IPS DF 6.9 (cell line): Measurements from ENCODE around the gene CNDP1.
"Not testable (repeated sequence)": the region's sequence is repeated elsewhere in the genome, so short reads cannot be mapped to it uniquely, and the experiment has no call there.

Source experiments
- DNase-seq: peaks from one replicate; pipeline ENCODE4 v3.0.0-alpha.2; 2013; ENCODE audit warnings: low read depth, low spot score
- H3K27ac ChIP-seq: one replicate; pipeline ENCODE4 v1.5.1; 2013; ENCODE audit warnings: low read length, control low read depth
- H3K27me3 ChIP-seq: 2 replicates; pipeline ENCODE4 v1.6.1; 2013; ENCODE audit warnings: mild to moderate bottlenecking, low read length; ENCODE audit not compliant: control insufficient read depth, insufficient read depth
- H3K36me3 ChIP-seq: 2 replicates; pipeline ENCODE4 v1.6.1; 2013; ENCODE audit warnings: low read length; ENCODE audit not compliant: control insufficient read depth, insufficient read depth
- H3K4me1 ChIP-seq: 2 replicates; pipeline ENCODE4 v1.6.1; 2013; ENCODE audit warnings: low read length; ENCODE audit not compliant: control insufficient read depth, insufficient read depth
- H3K4me3 ChIP-seq: 2 replicates; pipeline ENCODE4 v1.5.1; 2013; ENCODE audit warnings: mild to moderate bottlenecking, low read length
- H3K9me3 ChIP-seq: 2 replicates; pipeline ENCODE4 v1.6.1; 2013; ENCODE audit warnings: low read length, inconsistent platforms; ENCODE audit not compliant: control insufficient read depth, insufficient read depth
- WGBS: extraction: QIAGEN DNeasy Blood & Tissue Kit; methylation state at CpG from one replicate; pipeline ENCODE4 v1.1.7; 2013; ENCODE audit warnings: mixed read lengths, missing lambda C conversion rate; ENCODE audit not compliant: insufficient read length, insufficient coverage; 5-methylcytosine and 5-hydroxymethylcytosine counted together

The CNDP1 gene

DNA sequence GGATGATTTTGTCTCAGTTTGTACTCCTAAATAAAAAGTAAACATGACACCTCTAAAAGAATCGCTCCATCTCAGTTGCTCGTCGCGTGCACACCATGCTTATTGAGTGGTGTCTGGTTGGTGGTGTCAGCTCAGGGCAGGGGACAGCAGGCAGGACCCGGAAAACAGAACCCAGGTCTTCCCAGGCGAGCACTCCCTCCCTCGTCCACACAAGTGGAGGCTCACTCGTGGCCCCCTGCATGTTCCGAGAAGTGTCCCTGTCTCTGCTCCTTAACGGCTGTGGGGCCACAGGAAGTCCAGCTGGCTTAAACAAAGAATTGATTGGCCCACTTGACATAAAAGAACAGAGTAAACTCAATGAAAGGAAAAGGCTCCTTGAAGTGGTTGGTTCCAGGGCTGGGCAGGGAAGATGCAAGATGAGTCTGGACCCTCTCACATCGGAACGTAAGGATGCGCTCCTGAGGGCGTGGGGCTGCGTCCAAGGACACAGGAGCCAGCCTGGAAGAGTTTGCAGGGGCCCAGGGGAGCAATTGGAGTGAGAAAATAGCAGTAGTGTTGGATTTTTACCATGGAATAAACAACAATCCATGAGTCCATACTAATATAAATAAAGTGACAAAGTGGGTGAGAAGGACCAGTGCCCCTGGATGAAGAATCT is 13.1 kb upstream of the CNDP1 start:
- no peak overlapping the region for H3K27ac ChIP-seq
- H3K4me3 ChIP-seq, result no peak overlapping the region
- no peaks in the 10 kb centered on the region for H3K27me3 ChIP-seq
- no peaks in the 10 kb centered on the region for H3K9me3 ChIP-seq
- peaks cover 27% of the 10 kb centered on the region for H3K36me3 ChIP-seq
- H3K4me1 ChIP-seq, result no peaks in the 10 kb centered on the region
- no CpG with 5 or more reads among the region's 15 CpGs for WGBS
- no peak for DNase-seq

DNA sequence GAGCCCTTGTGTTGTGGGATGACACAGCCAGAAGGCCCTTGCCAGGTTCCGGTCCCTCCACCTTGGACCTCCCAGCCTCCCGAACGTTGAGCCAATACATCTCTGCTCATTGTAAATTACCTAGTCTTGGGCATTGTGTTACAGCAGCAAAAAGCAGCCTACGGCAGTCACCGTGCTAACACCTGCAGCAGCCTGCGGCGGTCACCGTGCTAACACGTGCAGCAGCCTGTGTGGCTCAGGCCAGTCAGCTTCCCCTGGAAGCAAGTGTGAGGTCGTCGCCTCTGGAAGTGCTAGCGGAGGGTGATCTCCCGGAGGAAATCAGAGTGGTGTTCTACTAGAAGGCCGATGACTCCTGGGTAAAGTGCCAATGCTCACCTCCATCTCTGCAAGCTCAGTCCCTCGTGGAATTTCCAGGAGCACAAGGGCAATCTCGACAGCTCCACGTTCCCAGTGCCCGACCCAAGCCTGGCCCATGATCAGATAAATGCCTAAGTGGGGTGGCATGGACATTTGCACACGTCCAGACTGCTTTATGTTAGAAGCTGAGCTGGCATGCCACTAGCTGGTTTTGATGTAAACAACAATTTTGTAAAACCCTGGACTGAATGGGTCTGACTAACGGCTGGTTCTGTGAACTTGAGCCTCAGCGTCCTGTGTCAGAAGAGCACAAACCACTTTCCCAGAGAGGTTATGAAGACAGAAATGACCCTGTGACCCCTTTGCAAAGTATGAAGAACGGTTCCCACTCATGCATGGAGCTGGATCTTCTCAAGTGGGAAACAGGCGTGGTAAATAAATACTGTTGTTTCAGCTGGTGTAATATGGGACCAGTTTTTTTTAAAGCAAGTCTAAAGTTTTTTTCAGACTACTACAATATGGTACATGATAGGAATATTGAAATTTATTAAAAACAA is 11.4 kb upstream of the CNDP1 start:
- Histone ChIP-seq H3K4me1 (no peaks in the 10 kb centered on the region), H3K27me3 (no peaks in the 10 kb centered on the region), H3K9me3 (no peaks in the 10 kb centered on the region), H3K36me3 (peaks cover 20% of the 10 kb centered on the region), H3K4me3 (no peak overlapping the region), H3K27ac (no peak overlapping the region)
- DNase-seq, result no peak
- no CpG with 5 or more reads among the region's 23 CpGs for WGBS

DNA sequence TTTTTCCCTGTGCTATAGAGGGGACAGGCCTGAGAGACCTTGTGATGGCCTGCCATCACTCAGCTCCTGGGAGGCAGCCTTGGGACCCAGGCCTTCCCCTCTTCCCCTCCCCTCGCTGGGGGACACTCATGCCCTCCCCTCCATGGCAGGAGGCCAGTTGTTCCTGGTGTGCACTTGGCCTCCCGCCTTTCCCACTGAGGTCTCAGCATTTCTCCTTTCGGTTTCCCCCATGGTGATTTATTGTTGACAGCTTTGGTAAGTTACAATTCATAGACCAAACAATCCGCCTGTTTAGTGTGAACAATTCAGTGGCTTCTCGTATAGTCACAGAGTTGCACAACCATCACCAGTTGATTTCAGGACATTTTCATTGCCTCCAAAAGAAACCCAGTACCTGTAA is 10.2 kb upstream of the CNDP1 start:
- Histone ChIP-seq H3K4me1 (no peaks in the 10 kb centered on the region), H3K27me3 (no peaks in the 10 kb centered on the region), H3K9me3 (no peaks in the 10 kb centered on the region), H3K4me3 (no peak overlapping the region), H3K36me3 (peaks cover 11% of the 10 kb centered on the region), H3K27ac (no peak overlapping the region)
- DNase-seq, result no peak
- WGBS, result no CpG with 5 or more reads among the region's 5 CpGs

DNA sequence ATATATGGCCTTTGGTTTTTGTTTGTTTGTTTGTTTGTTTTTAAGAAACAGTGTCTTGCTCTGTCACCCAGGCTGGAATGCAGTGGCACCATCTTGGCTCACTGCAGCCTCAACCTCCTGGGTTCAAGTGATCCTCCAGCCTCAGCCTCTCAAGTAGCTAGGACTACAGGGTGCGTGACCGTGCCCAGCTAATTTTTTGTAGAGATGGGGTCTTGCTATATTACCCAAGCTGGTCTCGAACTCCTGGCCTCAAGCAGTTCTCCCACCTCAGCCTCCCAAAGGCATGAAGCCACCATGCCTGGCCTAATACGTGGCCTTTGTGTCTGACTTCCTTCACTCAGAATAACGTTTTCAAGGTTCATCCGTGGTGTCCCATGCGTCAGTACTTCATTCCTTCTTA is 9.4 kb upstream of the CNDP1 start:
- WGBS, result no CpG with 5 or more reads among the region's 7 CpGs

DNA sequence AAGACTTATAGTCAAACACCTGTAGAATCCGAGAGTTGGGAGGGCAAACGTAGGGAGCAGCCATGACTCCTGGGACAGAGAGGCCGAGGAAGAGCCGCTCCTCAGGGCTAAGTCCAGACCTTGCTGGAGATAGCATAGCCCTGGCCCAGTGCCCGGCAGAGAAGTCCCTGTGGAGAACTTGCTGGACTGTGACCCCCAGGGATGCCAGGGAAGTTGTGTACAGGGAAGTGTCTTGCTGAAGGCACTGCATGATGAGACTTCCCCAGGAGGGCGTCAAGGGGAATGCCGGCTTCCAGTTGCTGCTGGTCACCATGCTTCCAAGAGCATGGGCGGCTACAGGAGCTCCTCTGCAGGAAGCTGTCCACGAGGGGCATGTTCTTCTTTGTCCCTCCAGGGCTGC is 8.6 kb upstream of the CNDP1 start:
- H3K9me3 ChIP-seq, result no peaks in the 10 kb centered on the region
- H3K36me3 ChIP-seq, result no peaks in the 10 kb centered on the region
- WGBS, result no CpG with 5 or more reads among the region's 9 CpGs
- no peak for DNase-seq
- H3K4me3 ChIP-seq, result no peak overlapping the region
- H3K4me1 ChIP-seq, result no peaks in the 10 kb centered on the region
- no peak overlapping the region for H3K27ac ChIP-seq
- H3K27me3 ChIP-seq, result no peaks in the 10 kb centered on the region

More for the DNA sequence above, 9.4 kb upstream of the CNDP1 start:
- H3K4me3 ChIP-seq, H3K27me3 ChIP-seq, H3K36me3 ChIP-seq, DNase-seq, H3K9me3 ChIP-seq, H3K4me1 ChIP-seq, H3K27ac ChIP-seq: not testable (repeated sequence)

DNA sequence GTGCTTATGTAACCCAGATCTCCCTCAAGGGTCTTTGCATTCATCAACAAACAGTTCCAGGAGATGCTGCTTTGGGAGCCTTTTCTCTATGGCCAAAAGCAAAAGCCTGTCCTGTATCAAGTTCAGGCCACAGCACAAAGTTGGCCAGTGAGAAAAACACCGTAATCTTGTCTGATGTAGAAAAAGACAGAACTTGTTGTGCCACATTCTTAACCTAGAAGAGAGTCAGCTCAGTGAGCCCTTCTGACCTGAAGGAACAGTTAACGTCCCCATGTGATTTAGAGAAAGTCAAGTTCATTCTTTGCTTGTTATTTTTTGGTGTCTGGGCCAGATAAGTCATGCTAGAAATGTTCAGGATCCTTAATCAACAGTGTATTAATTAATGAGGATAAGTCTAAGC is 7.8 kb upstream of the CNDP1 start:
- Histone ChIP-seq H3K9me3 (no peaks in the 10 kb centered on the region), H3K36me3 (no peaks in the 10 kb centered on the region), H3K4me1 (no peaks in the 10 kb centered on the region; the same call in 1 of the 2 replicates), H3K4me3 (no peak overlapping the region), H3K27ac (no peak overlapping the region), H3K27me3 (no peaks in the 10 kb centered on the region)
- WGBS, result no CpG with 5 or more reads among the region's 2 CpGs
- no peak for DNase-seq

DNA sequence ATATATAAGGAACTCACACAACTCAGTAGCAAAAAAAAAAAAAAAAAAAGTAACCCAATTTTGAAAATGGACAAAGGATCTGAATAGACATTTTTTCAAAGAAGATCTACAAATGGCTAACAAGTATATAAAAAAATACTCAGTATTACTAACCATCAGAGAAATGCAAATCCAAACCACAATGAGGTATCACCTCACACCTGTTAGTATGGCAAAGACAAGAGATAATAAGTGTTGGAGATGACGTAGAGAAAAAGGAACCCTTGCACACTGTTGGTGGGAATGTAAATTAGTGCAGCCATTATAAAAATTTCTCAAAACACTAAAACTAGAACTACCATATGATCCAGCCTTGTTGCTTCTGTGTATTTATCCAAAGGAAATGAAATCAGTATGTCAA is 5.8 kb upstream of the CNDP1 start:
- Histone ChIP-seq H3K4me3 (no peak overlapping the region), H3K36me3 (no peaks in the 10 kb centered on the region), H3K27me3 (no peaks in the 10 kb centered on the region), H3K27ac (no peak overlapping the region), H3K4me1 (no peaks in the 10 kb centered on the region; the same call in 1 of the 2 replicates), H3K9me3 (no peaks in the 10 kb centered on the region)
- DNase-seq, result no peak
- no CpG with 5 or more reads among the region's 1 CpG for WGBS

DNA sequence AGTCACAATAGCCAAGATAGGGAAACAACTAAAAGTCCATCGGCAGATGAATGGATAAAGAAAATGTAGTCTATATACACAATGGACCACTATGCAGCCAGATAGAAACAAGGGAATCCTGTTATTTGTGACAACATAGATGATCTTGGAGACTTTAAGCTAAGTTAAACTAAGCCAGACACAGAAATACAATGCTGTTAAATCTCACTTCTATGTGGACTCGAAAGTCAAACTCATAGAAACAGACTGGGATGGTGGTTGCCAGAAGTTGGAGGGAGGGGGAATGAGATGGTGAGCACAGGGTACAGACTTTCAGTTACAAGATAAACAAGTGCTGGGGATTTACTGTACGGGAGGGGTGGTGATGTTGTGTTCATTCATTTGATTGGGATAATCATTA is 5.4 kb upstream of the CNDP1 start:
- H3K4me1 ChIP-seq, result no peaks in the 10 kb centered on the region; the same call in 1 of the 2 replicates
- no peaks in the 10 kb centered on the region for H3K9me3 ChIP-seq
- H3K27me3 ChIP-seq, result no peaks in the 10 kb centered on the region
- no peak for DNase-seq
- no CpG with 5 or more reads among the region's 3 CpGs for WGBS
- no peak overlapping the region for H3K27ac ChIP-seq
- H3K4me3 ChIP-seq, result no peak overlapping the region
- no peaks in the 10 kb centered on the region for H3K36me3 ChIP-seq

DNA sequence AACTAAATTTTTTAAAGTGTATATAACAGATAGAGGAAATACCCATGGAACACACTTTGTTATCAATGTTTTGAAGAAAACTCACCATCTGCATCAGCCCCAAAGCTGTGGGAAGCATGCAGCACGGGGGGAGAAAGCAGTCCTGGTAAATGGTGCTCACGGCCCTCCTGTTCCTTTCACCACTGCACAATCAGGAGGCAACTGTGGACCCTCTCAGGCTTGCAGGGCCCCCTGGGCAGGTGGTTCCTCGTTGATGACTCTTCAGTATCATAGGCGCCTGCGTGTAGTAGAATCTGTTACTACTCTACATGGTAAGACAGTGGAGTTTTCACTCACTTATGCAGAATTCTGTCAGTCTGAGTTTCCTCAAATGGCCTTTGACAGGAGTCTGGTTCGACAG is 4.9 kb upstream of the CNDP1 start:
- no peaks in the 10 kb centered on the region for H3K27me3 ChIP-seq
- no CpG with 5 or more reads among the region's 6 CpGs for WGBS
- no peaks in the 10 kb centered on the region for H3K9me3 ChIP-seq
- no peaks in the 10 kb centered on the region; the same call in 1 of the 2 replicates for H3K4me1 ChIP-seq
- DNase-seq, result no peak
- H3K36me3 ChIP-seq, result no peaks in the 10 kb centered on the region
- H3K4me3 ChIP-seq, result no peak overlapping the region
- no peak overlapping the region for H3K27ac ChIP-seq

DNA sequence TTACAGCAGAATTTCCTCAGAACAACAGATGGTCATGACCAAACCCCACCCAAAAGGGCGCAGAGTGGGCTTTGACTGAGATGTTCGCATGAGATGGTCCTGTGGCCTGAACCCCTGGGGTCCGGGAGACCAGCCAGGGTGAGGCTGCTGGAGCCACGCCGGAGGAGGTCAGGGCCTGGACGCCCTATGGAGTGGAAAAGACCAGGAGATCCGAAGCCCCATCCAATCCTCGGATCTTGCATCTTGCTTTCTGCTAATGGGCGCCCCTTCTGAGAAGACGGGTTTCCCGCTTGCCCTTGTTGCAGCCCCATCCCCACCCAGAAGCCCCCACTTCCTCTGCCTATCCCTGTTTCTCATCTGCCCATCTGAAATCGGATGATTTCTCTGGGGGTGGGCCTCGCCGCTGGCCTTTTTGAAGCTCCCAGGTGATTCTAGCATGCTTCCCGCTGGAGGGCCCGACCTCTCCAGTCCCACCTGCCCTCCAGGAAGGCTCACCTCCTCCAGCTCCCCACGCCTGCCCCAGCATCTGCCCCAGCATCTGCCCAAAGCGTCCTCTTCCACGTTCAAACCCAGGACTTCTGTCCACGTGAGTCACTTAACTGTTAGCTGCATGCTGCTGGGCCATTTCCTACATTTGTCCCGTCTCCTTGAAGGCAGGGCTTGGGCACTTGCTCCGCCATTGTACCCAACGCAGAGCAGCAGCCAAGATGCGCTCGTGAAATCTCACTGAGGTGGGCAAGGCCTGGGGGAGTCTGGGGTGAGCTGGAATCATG is 4.3 kb upstream of the CNDP1 start:
- no peak overlapping the region for H3K4me3 ChIP-seq
- WGBS, result no CpG with 5 or more reads among the region's 25 CpGs
- no peaks in the 10 kb centered on the region for H3K9me3 ChIP-seq
- no peak overlapping the region for H3K27ac ChIP-seq
- no peaks in the 10 kb centered on the region; the same call in 1 of the 2 replicates for H3K4me1 ChIP-seq
- H3K27me3 ChIP-seq, result no peaks in the 10 kb centered on the region
- DNase-seq, result no peak
- no peaks in the 10 kb centered on the region for H3K36me3 ChIP-seq
